H1 (cell line): ENCODE results near the gene SEC16A. TPM values are rescaled to one million over a fixed set of nuclear protein-coding genes. Genes with fewer than 3 reads are reported as not detected.

ENCODE experiments used
- CTCF ChIA-PET: fragments of 300-600 bp; sonication (Branson Sonifier 250); formaldehyde crosslinking; loops from one replicate; lab custom pipeline; 2021; ENCODE audit not compliant: partially characterized antibody; lab: Charles Lee
- POLR2A ChIA-PET: fragments of 300-600 bp; sonication (Branson Sonifier 250); formaldehyde crosslinking; loops from one replicate; lab custom pipeline; 2021; ENCODE audit warnings: inconsistent platforms; ENCODE audit not compliant: partially characterized antibody; lab: Charles Lee
- DNase-seq, 2 experiments: peaks; one replicate each; pipeline versions ENCODE4 v3.0.0 to v3.0.0-alpha.2; 2010 to 2022; ENCODE audit warnings: low spot score in 2 of 2, low read depth in 1 of 2, mixed read lengths in 1 of 2
- FAIRE-seq: peaks from 2 replicates; lab custom pipeline; 2011; peaks lifted over from hg19 to GRCh38; lab: Jason Lieb, UNC
- H2AFZ ChIP-seq: 2 replicates; pipeline ENCODE4 v1.8.1; 2012; ENCODE audit warnings: low read length, inconsistent platforms
- H2AK5ac ChIP-seq: 2 replicates; pipeline ENCODE4 v1.6.1; 2013; ENCODE audit warnings: low read depth, low read length
- H2BK120ac ChIP-seq: replicated peaks from 2 replicates; pipeline ENCODE3; 2013; ENCODE audit warnings: low read depth, low read length, inconsistent platforms
- H2BK12ac ChIP-seq: 2 replicates; pipeline ENCODE4 v1.6.1; 2013; ENCODE audit warnings: low read depth, low read length
- H2BK15ac ChIP-seq: 2 replicates; pipeline ENCODE4 v1.6.1; 2013; ENCODE audit warnings: low read length
- H2BK20ac ChIP-seq: 2 replicates; pipeline ENCODE4 v1.6.1; 2013; ENCODE audit warnings: low read length
- H2BK5ac ChIP-seq: 2 replicates; pipeline ENCODE4 v1.6.1; 2013; ENCODE audit warnings: low read depth, low read length
- H3K14ac ChIP-seq: 2 replicates; pipeline ENCODE4 v1.6.1; 2013; ENCODE audit warnings: inconsistent platforms; ENCODE audit not compliant: insufficient read length
- H3K18ac ChIP-seq: 2 replicates; pipeline ENCODE4 v1.6.1; 2013; ENCODE audit warnings: low read length; ENCODE audit errors: extremely low read depth
- H3K23ac ChIP-seq: 2 replicates; pipeline ENCODE4 v1.6.1; 2013; ENCODE audit warnings: inconsistent platforms; ENCODE audit not compliant: insufficient read length
- H3K23me2 ChIP-seq: 2 replicates; pipeline ENCODE4 v1.6.1; 2013; ENCODE audit warnings: low read depth, low read length
- H3K27ac ChIP-seq: 2 replicates; pipeline ENCODE4 v1.6.1; 2011; ENCODE audit warnings: low read depth, low read length, inconsistent platforms
- H3K27me3 ChIP-seq, 4 experiments: replicated peaks in 1 of 4; 1 replicate in 1 of 4; 2 replicates in 3 of 4; pipeline versions ENCODE4 v1.6.1 to v1.8.1; 2011 to 2013; ENCODE audit warnings: low read length in 3 of 4, mild to moderate bottlenecking in 3 of 4, inconsistent platforms in 2 of 4, mixed read lengths in 2 of 4, moderate library complexity in 1 of 4; ENCODE audit not compliant: control insufficient read depth in 3 of 4, insufficient read depth in 3 of 4; ENCODE audit errors: extremely low read depth in 1 of 4
- H3K36me3 ChIP-seq, 4 experiments: 2 replicates each; pipeline versions ENCODE4 v1.6.1 to v1.8.1; 2011 to 2013; ENCODE audit warnings: mild to moderate bottlenecking in 4 of 4, low read length in 3 of 4, moderate library complexity in 2 of 4, control low read depth in 1 of 4, inconsistent platforms in 1 of 4; ENCODE audit not compliant: insufficient read depth in 4 of 4, control insufficient read depth in 2 of 4
- H3K4ac ChIP-seq: replicated peaks from 2 replicates; pipeline ENCODE3; 2013; ENCODE audit warnings: low read length, low read depth, mixed read lengths, inconsistent platforms; ENCODE audit not compliant: insufficient read length
- H3K4me1 ChIP-seq, 4 experiments: replicated peaks in 1 of 4; 1 replicate in 1 of 4; 2 replicates in 3 of 4; pipeline versions ENCODE4 v1.6.1 to v1.8.1; 2011 to 2013; ENCODE audit warnings: low read length in 3 of 4, inconsistent platforms in 2 of 4, mixed read lengths in 1 of 4; ENCODE audit not compliant: insufficient read depth in 4 of 4, control insufficient read depth in 3 of 4
- H3K4me2 ChIP-seq, 2 experiments: 2 replicates each; pipeline versions ENCODE4 v1.6.1 to v1.8.1; 2011 to 2013; ENCODE audit warnings: low read depth in 2 of 2, low read length in 2 of 2, control low read depth in 1 of 2, inconsistent platforms in 1 of 2, mild to moderate bottlenecking in 1 of 2; ENCODE audit not compliant: insufficient read depth in 1 of 2
- H3K4me3 ChIP-seq, 4 experiments: fragments of 200-600, 300-600 bp in 1 of 4; sonication (generic), shearing (Covaris generic), sonication (Bioruptor Twin) in 1 of 4; 2 replicates each; pipeline versions ENCODE4 v1.5.1 to v1.8.1; 2011 to 2016; ENCODE audit warnings: low read length in 4 of 4, low read depth in 3 of 4, control low read depth in 2 of 4, inconsistent platforms in 2 of 4, mild to moderate bottlenecking in 2 of 4, mixed read lengths in 1 of 4, moderate library complexity in 1 of 4; ENCODE audit not compliant: insufficient read depth in 2 of 4; ENCODE audit errors: extremely low read depth in 1 of 4
- H3K56ac ChIP-seq: replicated peaks from 2 replicates; pipeline ENCODE3; 2013; ENCODE audit warnings: low read depth, mild to moderate bottlenecking, mixed read lengths, low read length, inconsistent platforms; ENCODE audit not compliant: insufficient read length
- H3K79me1 ChIP-seq: 2 replicates; pipeline ENCODE4 v1.6.1; 2013; ENCODE audit warnings: low read depth, low read length, control low read depth
- H3K79me2 ChIP-seq, 2 experiments: 2 replicates each; pipeline versions ENCODE4 v1.6.1 to v1.8.1; 2012 to 2013; ENCODE audit warnings: low read length in 2 of 2, mild to moderate bottlenecking in 2 of 2, inconsistent platforms in 1 of 2; ENCODE audit not compliant: insufficient read depth in 2 of 2, control insufficient read depth in 1 of 2
- H3K9ac ChIP-seq, 4 experiments: replicated peaks in 1 of 4; 1 replicate in 1 of 4; 2 replicates in 3 of 4; pipeline versions ENCODE4 v1.6.1 to v1.8.1; 2011 to 2013; ENCODE audit warnings: low read depth in 3 of 4, low read length in 3 of 4, control low read depth in 2 of 4, mild to moderate bottlenecking in 2 of 4, moderate library complexity in 2 of 4, inconsistent platforms in 1 of 4; ENCODE audit errors: extremely low read depth in 1 of 4
- H3K9me3 ChIP-seq, 2 experiments: 2 replicates each; pipeline versions ENCODE4 v1.6.1 to v1.8.1; 2012 to 2013; ENCODE audit warnings: mild to moderate bottlenecking in 2 of 2, moderate library complexity in 2 of 2, control low read depth in 1 of 2, inconsistent platforms in 1 of 2, low read depth in 1 of 2, low read length in 1 of 2, mixed read lengths in 1 of 2; ENCODE audit not compliant: insufficient read depth in 2 of 2
- H4K20me1 ChIP-seq, 2 experiments: replicated peaks in 1 of 2; 2 replicates each; pipeline versions ENCODE3 to v1.8.1; 2011 to 2013; ENCODE audit warnings: inconsistent platforms in 2 of 2, low read length in 2 of 2, mild to moderate bottlenecking in 1 of 2; ENCODE audit not compliant: insufficient read depth in 2 of 2, control insufficient read depth in 1 of 2
- H4K5ac ChIP-seq: 2 replicates; pipeline ENCODE4 v1.6.1; 2013; ENCODE audit warnings: low read length, low read depth, mixed read lengths, inconsistent platforms; ENCODE audit not compliant: insufficient read length
- H4K8ac ChIP-seq: 2 replicates; pipeline ENCODE4 v1.8.0; 2013; ENCODE audit warnings: mild to moderate bottlenecking, moderate library complexity, low read length, inconsistent platforms; ENCODE audit not compliant: insufficient read depth; ENCODE audit errors: extremely low read depth
- H4K91ac ChIP-seq: replicated peaks from 2 replicates; pipeline ENCODE3; 2013; ENCODE audit warnings: low read length, mixed read lengths, inconsistent platforms; ENCODE audit not compliant: insufficient read length
- POLR2A ChIP-seq, 2 experiments: IDR thresholded peaks; 1 replicate in 1 of 2; 2 replicates in 1 of 2; pipeline ENCODE4 v1.6.1; 2011; ENCODE audit warnings: low read depth in 2 of 2, low read length in 2 of 2, mild to moderate bottlenecking in 2 of 2; ENCODE audit errors: control extremely low read depth in 1 of 2
- SP4 ChIP-seq: IDR thresholded peaks from 2 replicates; pipeline ENCODE4 v1.6.1; 2012; ENCODE audit warnings: low read length, inconsistent platforms
- WGBS, 2 experiments: shearing (Covaris generic) in 1 of 2; methylation state at CpG; one replicate each; pipeline versions ENCODE4 v1.1.6 to v1.1.7; 2013 to 2015; ENCODE audit warnings: low lambda C conversion rate in 2 of 2, mixed read lengths in 2 of 2, inconsistent platforms in 1 of 2, low coverage in 1 of 2, missing lambda C conversion rate in 1 of 2; ENCODE audit not compliant: insufficient replicate concordance in 2 of 2, insufficient coverage in 1 of 2, insufficient read length in 1 of 2; ENCODE audit errors: extremely low coverage in 1 of 2, missing lambda C conversion rate in 1 of 2; 5-methylcytosine and 5-hydroxymethylcytosine counted together
- polyA plus RNA-seq, 7 experiments: library from polyadenylated mRNA; depleted of rRNA in 3 of 7; stranded (reverse) in 5 of 7; unstranded in 2 of 7; fragments of >200 nt in 5 of 7; fragments of 200-250 nt in 2 of 7; gene quantifications; 1 replicate in 5 of 7; 2 replicates in 1 of 7; 4 replicates in 1 of 7; pipeline versions ENCODE4 v1.2.1 to v1.2.3, GENCODE V29; 2011 to 2013; ENCODE audit warnings: missing spikeins in 2 of 7, mixed read lengths in 2 of 7
- total RNA-seq: library from RNA; stranded (reverse); fragmentation: NEBNext Ultra II Directional; extraction: Animal tissue kit (Norgen Biotek cat#: 25700); gene quantifications from 2 replicates; pipeline ENCODE4 v1.2.1, GENCODE V29; 2021

The SEC16A gene
- total and polyA plus RNA-seq, 2 of the 8 experiments (the other 6 are each of a cell fraction or from before 2014, with no cell fraction given) = 21.6 to 49.0 TPM

GRCh38 chr9:136493567-136493971, 10.7 kb upstream of the SEC16A start:
- H3K18ac ChIP-seq = no peak overlapping the region
- no peak overlapping the region for H2BK20ac ChIP-seq
- no peaks in the 10 kb centered on the region for H3K23me2 ChIP-seq
- peaks cover 0 to 11% of the 10 kb centered on the region in 2 experiments for H4K20me1 ChIP-seq
- CTCF ChIA-PET = interaction anchor here (1.0 to 1.4 kb wide), 3 partner anchors 10 to 151 kb away, joined by 4 to 5 read pairs (median 5); no protein-coding TSS in a partner anchor
- no peak overlapping the region for H4K5ac ChIP-seq
- no peak overlapping the region for H4K91ac ChIP-seq
- H2AFZ ChIP-seq = no peak overlapping the region
- DNase-seq (no peak), FAIRE-seq (no peak)
- no peak overlapping the region for H2AK5ac ChIP-seq
- no peaks in the 10 kb centered on the region for H3K27me3 ChIP-seq
- H4K8ac ChIP-seq = peak overlapping the region; percentile 28; the same call in 1 of the 2 replicates
- H3K4me2 ChIP-seq = no peak overlapping the region
- no peak overlapping the region for H2BK5ac ChIP-seq
- TF ChIP-seq POLR2A (IDR thresholded peaks at IDR 0.05; ENCODE audit: control extremely low read depth in 1 of 2, low read depth in 2 of 2, low read length in 2 of 2) (0 out of 3 replicates have a peak, but pooled peaks of 1 of the 2 experiments have one; percentile 10), SP4 (no peak)
- no peak overlapping the region for H2BK120ac ChIP-seq
- H3K56ac ChIP-seq = no peak overlapping the region
- H2BK12ac ChIP-seq = no peak overlapping the region
- no peak overlapping the region; a peak in 1 of 7 replicates for H3K9ac ChIP-seq
- no peak overlapping the region for H3K27ac ChIP-seq
- 87% methylated on average over 8 of the region's 8 CpGs; no CpG with 5 or more reads in 1 of the 2 experiments for WGBS, 2 experiments
- no peak overlapping the region for H3K23ac ChIP-seq
- H2BK15ac ChIP-seq = no peak overlapping the region
- POLR2A ChIA-PET = interaction anchor here (1.1 to 1.4 kb wide), 3 partner anchors 9 to 16 kb away, joined by 3 to 6 read pairs (median 5); no protein-coding TSS in a partner anchor
- no peaks in the 10 kb centered on the region for H3K79me2 ChIP-seq
- H3K4me3 ChIP-seq = no peak overlapping the region
- H3K9me3 ChIP-seq = no peaks in the 10 kb centered on the region
- H3K4ac ChIP-seq = no peak overlapping the region
- H3K36me3 ChIP-seq = peaks cover 3 to 25% (median 15%) of the 10 kb centered on the region in 4 experiments; a peak in 6 of 8 replicates
- H3K14ac ChIP-seq = no peak overlapping the region
- H3K4me1 ChIP-seq = no peaks in the 10 kb centered on the region; a peak in 1 of 7 replicates
- no peaks in the 10 kb centered on the region for H3K79me1 ChIP-seq
